RPMI7951 (cell line): ENCODE measurements around the gene GLYATL1. TPM values are rescaled to one million over a fixed set of nuclear protein-coding genes. Genes with fewer than 3 reads are reported as not detected.

Source experiments
- DNase-seq: peaks from one replicate; pipeline ENCODE4 v3.0.0-alpha.2; 2012; ENCODE audit warnings: low read depth
- total RNA-seq: library from RNA; depleted of rRNA; stranded (reverse); fragments of >200 nt; shearing (Covaris generic); gene quantifications from 2 replicates; pipeline ENCODE4 v1.2.3, GENCODE V29; 2014

GLYATL1 gene
- total RNA-seq, 1 experiment from 2014 or later, result 1.3 TPM

GRCh38 chr11:58926695-58927094 is 12.6 kb upstream of the GLYATL1 start:
- DNase-seq, result peak; percentile 28

GRCh38 chr11:58927393-58928106 is 11.7 kb upstream of the GLYATL1 start:
- DNase-seq, result peak; percentile 35

GRCh38 chr11:58928107-58928499 is 11.2 kb upstream of the GLYATL1 start:
- DNase-seq, result peak; percentile 13

GRCh38 chr11:58928691-58929090 is 10.6 kb upstream of the GLYATL1 start:
- no peak for DNase-seq

GRCh38 chr11:58930926-58931325 is 8.4 kb upstream of the GLYATL1 start:
- no peak for DNase-seq

GRCh38 chr11:58933661-58934060 is 5.6 kb upstream of the GLYATL1 start:
- DNase-seq, result no peak

- no peak for DNase-seq
Observed at GRCh38 chr11:58934945-58935513, 4.3 kb upstream of the GLYATL1 start.

- DNase-seq, result no peak
Observed at GRCh38 chr11:58938398-58938797, 890 bp upstream of the GLYATL1 start.

GRCh38 chr11:58940028-58940427 is 740 bp downstream of the GLYATL1 start:
- DNase-seq, result no peak

- no peak for DNase-seq
Observed at GRCh38 chr11:58941838-58942237, 2.5 kb downstream of the GLYATL1 start.

- DNase-seq, result no peak
Observed at GRCh38 chr11:58945663-58946062, 6.4 kb downstream of the GLYATL1 start.

GRCh38 chr11:58949184-58949583 is 9.9 kb downstream of the GLYATL1 start:
- DNase-seq, result no peak

GRCh38 chr11:58957922-58958321 is 18.6 kb downstream of the GLYATL1 start:
- peak; percentile 32 for DNase-seq

- DNase-seq, result peak; percentile 37
Observed at GRCh38 chr11:58958500-58958899, 19.2 kb downstream of the GLYATL1 start.

- DNase-seq, result peak; percentile 80
Observed at GRCh38 chr11:58963551-58964104, 24.3 kb downstream of the GLYATL1 start.

- peak; percentile 50 for DNase-seq
Observed at GRCh38 chr11:58965246-58965985, 26.1 kb downstream of the GLYATL1 start.

- DNase-seq, result peak; percentile 8
Observed at GRCh38 chr11:58968251-58968711, 29.0 kb downstream of the GLYATL1 start.

- no peak for DNase-seq
Observed at GRCh38 chr11:58977470-58977869, 38.2 kb downstream of the GLYATL1 start.

- DNase-seq, result no peak
Observed at GRCh38 chr11:58979222-58979621, 39.9 kb downstream of the GLYATL1 start.

GRCh38 chr11:58980159-58980843 is 41.0 kb downstream of the GLYATL1 start:
- DNase-seq, result no peak

GRCh38 chr11:58992489-58992888 is 53.2 kb downstream of the GLYATL1 start:
- DNase-seq, result no peak

GRCh38 chr11:58994171-58994570 is 54.9 kb downstream of the GLYATL1 start:
- DNase-seq, result no peak
